NCI-H345 treated with DMSO at 0.1 percent for 48 hours (cell line): ENCODE measurements around the gene FAU.

Source experiments
- DNase-seq: peaks from one replicate; lab custom pipeline; 2025; ENCODE audit not compliant: unreplicated experiment; lab: John Stamatoyannopoulos, UW

FAU gene

DNA sequence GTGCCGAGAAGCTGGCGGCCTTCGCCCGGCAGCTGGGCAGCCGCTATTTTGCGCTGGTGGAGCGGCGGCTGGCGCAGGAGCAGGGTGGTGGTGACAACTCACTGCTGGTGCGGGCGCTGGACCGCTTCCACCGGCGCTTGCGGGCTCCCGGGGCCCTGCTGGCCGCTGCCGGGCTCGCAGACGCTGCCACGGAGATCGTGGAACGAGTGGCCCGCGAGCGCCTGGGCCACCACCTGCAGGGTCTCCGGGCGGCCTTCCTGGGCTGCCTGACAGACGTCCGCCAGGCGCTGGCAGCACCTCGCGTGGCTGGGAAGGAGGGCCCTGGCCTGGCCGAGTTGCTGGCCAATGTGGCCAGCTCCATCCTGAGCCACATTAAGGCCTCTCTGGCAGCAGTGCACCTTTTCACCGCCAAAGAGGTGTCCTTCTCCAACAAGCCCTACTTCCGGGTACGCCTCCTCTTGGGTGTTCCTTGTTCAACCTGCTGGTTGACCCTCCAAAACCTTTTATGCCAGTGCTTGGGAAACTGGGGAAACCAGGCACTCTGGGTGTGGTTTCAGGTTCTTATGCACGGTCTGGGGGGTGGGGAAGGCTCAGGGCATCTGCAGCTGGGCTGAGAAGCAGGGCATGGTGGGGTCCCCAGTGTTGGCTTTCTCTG is 13.3 kb downstream of the FAU start:
- DNase-seq, result no peak

DNA sequence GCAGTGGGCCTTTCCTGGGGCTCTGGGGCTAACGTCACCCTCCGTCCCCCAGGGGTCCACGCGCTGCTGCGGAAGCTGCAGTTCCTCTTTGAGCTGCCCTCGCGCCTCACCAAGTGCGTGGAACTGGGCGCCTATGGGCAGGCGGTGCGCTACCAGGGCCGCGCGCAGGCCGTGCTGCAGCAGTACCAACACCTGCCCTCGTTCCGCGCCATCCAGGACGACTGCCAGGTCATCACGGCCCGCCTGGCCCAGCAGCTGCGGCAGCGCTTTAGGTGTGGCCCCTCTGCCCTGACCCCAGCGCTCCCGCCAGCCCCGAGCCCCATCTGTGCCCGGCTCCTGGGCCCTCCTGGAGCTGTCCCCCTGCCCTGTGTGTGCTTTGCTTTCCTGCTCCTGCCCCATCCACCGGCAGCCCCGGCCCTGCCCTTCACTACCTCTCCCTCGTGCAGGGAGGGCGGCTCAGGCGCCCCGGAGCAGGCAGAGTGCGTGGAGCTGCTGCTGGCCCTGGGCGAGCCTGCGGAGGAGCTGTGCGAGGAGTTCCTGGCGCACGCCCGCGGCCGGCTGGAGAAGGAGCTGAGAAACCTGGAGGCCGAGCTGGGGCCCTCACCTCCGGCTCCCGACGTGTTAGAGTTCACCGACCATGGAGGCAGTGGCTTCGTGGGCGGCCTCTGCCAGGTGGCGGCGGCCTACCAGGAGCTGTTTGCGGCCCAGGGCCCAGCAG is 14.0 kb downstream of the FAU start:
- DNase-seq, result no peak

DNA sequence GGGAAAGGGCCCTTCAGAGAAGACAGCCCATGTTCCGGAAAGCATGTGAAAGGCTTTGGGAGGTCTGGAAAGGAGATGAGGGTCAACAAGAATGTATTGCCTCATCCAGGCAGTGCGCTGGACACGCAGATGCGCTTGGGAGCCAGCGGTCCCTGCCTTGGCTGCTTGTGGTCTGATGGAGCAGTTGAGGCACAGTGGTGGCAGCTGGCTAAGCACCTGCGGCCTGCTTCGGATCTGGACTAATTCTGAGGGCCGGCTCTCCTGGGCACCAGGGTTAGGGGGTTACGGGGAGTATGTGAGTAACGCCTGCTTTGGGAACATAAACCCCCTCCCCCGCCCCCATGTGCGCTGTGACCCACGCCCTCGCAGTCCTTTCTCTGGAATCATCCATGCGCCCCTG is 14.9 kb downstream of the FAU start:
- DNase-seq, result no peak

DNA sequence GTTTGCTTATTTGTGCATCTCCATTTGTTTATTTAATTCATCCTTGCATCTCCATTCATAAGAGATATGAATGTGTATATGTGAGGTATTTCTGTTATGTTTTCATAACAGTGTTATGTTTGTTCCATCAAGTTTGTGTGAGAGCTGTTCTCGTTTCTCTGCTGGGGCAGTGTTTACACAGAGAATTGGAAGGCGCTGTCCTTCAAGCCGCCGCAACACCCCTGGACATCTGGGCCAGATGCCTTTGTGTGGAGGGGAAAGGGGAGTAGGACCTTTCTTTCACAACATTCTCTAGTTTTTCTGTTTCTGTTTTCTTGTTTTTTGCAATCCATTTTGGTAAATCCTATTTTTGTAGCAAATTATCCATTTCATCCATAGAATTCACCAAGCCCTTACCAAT is 17.3 kb downstream of the FAU start:
- DNase-seq, result no peak

DNA sequence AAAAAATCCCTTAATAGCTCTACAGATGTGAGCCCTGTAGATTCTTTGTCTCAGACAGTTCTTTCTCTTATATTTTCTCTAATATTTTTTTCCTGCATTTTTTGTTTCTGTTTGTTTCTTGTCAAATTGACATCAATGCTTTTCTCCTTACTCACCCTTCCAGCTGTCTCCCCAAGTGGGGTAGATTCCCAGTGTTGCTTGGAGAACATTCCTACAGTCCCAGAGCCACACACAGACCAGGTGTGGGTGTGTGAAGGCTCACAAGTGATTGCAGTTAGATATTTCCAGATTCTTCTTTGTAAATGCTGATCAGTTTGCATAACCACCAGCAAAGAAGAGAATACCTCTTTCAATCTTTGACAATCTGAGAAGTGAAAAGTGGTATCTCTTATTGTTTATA is 18.5 kb downstream of the FAU start:
- DNase-seq, result no peak

DNA sequence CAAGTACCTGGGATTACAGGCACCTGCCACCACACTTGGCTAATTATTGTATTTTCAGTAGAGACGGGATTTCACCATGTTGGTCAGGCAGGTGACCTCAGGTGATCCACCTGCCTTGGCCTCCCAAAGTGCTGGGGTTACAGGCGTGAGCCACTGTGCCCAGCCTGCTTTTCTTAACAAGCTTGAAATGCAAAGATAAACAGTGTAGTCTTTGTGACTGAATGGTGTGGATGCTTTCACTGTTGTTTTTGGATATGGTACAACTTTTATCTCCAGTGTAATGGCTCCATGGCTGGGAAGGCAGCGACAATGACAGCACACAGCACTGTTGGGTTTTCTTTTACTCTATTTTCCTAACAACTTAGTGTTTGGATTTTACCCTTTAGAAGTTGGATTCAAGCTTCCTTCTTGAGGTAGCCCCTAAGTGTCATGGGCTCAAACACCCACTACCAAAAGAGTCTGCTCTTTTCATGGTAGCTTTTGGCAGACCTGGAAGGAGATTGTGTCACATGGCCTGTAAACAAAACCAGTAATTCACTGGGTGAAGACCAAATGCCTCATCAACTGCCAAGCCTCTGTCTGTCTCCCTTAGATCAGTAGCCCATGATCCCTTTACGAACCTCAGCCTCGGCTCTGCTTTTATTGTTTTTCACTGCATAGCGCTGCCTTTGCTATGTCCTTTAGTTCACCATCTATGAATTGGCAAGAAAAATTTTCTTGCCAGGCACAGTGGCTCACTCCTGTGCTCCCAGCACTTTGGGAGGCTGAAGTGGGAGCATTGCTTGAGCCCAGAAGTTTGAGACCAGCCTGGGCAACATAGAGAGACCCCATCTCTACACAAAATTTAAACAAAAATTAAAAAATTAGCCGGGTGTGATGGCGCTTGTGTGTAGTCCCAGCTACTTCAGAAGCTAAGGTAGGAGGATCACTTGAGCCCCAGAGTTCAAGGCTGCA is 19.5 kb downstream of the FAU start:
- no peak for DNase-seq

DNA sequence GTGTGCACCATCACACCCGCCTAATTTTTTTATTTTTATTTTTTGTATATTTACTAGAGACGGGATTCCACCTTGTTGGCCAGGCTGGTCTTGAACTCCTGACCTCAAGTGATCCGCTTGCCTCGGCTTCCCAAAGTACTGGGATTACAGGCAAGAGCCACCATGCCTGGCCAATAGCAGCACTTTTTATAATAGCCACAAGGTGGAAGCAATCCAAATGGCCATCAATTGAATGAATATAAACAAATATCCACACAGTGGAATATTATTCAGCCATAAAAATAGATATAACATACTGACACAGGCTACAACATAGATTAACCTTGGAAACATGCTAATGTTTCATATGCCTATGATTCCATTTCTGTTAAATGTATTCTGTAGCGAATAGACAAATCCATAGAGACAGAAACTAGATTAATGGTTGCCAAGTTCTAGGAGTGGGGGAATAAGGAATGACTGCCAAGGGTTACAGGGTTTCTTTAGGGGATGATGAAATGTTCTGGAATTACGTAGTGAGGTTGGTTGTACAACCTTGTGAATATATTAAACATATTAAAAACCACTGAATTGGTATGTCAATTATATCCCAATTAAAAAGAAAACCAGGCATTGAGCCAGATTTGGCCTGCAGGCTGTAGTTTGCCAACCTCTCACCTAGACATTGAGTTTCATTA is 21.1 kb downstream of the FAU start:
- no peak for DNase-seq

DNA sequence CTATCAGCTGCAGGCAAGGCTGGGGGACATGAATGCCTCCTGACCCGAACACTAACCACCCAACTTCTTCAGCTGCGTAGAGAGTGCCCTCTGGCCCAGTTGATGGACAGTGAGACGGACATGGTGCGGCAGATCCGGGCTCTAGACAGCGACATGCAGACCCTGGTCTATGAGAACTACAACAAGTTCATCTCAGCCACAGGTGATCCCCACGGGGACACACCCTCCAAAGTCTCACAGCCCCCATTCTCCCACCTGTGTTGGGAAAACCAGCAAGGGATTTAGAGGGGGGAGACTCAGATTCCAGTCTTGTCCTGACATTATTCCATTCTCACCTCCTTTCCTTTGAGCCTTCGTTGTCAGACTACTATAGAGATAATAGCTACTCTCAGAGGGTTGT is 25.0 kb downstream of the FAU start:
- DNase-seq, result no peak

DNA sequence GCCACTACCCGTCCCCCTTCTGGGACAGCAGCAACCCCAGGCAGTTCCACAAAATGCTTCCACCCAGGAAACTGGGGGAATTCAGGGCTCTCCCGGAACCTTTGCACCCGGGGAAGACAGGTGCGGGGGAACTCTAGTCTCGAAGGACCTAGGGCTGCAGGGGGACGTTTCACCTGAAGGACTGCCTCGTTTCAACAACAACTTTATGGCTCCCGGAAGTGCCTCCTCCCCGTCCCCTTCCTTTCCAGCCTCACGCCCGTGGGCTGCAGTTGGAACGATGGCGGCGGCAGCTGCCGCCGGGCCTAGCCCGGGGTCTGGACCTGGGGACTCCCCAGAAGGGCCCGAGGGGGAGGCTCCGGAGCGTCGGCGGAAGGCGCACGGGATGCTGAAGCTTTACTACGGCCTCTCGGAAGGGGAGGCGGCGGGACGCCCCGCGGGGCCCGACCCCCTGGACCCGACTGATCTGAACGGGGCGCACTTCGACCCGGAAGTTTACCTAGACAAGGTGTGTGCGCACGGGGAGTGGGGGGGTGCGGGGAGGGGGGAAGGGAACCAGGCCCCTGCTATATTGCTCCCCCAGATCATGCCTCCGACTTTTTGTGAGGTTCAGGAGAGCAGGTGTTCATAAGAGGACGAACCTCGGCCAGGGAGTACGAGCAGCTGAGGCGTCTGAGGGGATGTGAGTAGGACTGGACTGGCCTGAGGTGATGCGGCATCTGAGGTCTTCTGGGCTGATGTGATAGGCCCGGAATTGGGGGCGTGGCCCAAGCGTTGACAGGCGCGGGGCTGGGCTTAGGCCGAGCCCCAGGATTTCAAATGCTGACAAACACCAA is 25.7 kb downstream of the FAU start, which contains the start of gene VPS51:
Gene VPS51, plus strand, starts transcription at position 241 of the 833 bp plus-strand sequence. Its CDS starts 37 bp downstream, at position 278.
- DNase-seq, result peak; percentile 66

DNA sequence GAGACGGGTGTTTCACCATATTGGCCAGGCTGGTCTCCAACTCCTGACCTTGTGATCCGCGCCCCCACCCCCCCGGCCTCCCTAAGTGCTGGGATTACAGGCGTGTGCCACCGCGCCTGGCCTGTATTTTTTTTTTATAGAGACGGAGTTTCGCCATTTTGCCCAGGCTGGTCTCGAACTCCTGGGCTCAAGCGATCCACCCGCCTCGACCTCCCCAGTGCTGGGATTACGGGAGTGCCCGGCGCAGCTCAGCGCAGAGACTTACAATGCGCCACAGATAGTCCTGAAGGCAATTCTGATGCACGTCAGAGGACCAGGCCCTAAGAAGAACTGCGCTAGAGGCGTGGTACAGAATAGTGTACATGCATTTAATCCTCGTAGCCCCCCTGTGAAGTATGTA is 26.5 kb downstream of the FAU start:
- DNase-seq, result no peak

DNA sequence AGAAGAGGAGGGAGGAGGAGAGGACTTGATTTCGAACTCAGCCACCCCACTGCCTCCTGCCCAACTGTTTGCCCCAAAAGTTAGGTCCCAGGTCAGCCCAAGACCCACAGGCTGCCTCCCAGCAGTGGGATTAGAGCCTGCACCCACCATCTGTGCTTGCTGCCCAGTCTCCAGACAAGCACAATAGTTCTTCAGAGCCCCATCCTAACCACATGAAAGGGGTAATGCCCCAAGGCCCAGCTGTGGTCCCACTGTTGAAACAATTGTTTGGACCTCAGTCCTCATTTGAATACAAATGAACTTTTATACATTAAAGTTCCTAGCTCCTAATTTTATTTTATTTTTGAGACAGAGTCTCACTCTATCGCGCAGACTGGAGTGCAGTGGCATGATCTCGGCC is 31.3 kb downstream of the FAU start:
- DNase-seq, result no peak

DNA sequence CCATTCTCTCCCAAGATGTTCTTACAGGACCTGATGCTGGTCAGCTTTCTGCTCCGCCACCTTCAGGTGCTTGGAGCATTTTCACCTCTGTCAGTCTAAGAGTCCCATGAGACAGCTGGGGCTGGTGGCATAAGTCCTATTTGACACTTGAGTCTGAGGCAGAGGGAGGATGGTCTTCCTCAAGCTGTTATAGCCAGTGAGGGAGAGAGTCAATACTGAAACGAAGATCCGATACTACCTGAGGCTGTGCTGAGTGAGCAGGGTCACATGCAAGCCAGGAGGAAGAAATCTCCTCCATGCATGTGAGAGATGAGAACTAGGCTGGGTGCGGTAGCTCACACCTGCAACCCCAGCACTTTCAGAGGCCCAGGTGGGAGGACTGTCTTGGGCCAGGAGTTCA is 32.3 kb downstream of the FAU start:
- no peak for DNase-seq

DNA sequence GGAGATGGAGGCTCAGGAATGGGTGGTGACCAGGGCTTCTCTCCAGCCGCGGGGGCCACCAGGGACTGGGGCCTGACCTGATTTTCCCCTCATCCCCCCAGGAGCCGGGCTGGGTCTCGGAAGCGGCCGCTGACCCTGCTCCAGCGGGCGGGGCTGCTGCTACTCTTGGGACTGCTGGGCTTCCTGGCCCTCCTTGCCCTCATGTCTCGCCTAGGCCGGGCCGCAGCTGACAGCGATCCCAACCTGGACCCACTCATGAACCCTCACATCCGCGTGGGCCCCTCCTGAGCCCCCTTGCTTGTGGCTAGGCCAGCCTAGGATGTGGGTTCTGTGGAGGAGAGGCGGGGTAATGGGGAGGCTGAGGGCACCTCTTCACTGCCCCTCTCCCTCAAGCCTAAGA is 34.1 kb downstream of the FAU start:
- DNase-seq, result no peak

DNA sequence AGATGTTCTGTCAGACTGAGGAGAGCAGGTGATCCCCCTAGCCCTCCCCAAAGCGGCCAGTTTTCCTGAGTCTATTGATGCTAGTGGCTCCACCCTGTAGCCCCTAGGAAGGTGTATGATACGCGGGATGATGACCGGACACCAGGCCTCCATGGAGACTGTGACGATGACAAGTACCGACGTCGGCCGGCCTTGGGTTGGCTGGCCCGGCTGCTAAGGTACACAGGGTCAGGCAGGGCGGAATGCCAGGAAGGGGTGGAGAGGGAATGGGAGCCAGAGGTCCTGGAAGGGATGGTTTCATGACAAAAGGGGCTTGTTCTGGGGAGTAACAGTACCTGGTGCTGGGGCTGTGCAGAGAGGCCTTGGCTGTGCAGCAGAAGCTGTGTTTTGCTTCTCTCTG is 34.7 kb downstream of the FAU start:
- no peak for DNase-seq

DNA sequence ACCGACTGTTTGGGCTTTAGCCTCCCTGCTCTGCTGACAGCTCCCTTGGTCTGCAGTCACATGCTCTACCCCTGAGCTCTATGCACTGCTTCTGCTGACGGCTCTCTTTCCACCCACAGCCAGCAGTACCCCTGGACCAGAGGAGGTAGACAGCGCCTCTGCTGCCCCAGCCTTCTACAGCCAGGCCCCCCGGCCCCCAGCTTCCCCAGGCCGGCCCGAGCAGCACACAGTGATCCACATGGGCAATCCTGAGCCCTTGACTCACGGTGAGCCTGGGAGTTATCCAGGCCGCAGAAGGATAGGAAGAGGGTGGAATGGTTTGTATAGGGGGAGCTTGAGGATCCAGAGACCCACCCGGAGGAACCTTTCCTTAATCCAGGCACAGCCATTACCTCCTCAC is 35.1 kb downstream of the FAU start:
- no peak for DNase-seq

DNA sequence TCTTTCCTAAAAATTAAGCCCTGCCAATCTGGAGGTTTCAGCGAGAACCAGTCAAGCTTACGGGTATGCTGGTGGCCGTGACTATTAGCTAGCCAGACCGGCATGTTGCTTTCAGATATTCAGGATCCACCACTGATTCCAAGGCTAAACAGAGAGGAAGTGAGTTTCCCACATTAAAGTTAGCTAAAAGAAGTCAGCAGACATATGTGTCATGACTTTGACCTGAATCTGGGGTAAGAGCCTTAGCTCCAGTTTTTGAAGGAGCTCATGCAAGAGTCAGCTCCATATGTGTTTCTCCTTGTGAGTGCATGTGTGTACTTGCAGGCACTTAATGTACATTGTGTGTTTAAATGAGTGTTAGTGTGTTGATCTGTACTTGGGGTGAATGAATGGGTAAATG is 36.5 kb downstream of the FAU start:
- no peak for DNase-seq

DNA sequence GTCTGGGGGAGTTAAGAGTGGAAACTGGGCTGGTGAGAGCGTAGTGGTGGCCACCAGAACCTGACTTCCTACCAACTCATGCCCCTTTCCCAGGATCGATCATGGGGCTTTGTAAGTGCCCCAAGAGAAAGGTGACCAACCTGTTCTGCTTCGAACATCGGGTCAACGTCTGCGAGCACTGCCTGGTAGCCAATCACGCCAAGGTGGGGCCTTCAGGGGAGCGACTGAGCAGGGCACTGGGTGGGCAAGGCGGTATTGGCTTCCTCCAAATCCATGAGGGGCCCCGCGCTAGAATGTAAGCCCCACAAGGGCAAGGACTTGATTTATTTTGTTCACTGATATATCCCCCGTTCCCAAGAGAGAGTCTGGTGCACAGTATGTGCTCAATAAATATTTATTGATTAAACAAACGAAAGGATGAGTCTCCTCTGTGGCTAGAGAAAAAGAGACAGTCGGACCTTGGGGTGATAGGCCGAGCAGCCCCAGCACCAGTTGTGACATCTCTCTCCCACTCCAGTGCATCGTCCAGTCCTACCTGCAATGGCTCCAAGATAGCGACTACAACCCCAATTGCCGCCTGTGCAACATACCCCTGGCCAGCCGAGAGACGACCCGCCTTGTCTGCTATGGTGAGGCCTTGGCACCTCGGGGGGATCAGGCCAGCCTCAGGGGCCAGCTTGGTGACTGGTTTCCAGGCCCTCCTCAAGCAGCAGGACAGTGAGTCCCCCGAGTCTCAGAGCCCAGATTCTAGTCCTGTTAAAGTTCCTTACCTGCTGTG is 37.1 kb downstream of the FAU start:
- DNase-seq, result no peak

DNA sequence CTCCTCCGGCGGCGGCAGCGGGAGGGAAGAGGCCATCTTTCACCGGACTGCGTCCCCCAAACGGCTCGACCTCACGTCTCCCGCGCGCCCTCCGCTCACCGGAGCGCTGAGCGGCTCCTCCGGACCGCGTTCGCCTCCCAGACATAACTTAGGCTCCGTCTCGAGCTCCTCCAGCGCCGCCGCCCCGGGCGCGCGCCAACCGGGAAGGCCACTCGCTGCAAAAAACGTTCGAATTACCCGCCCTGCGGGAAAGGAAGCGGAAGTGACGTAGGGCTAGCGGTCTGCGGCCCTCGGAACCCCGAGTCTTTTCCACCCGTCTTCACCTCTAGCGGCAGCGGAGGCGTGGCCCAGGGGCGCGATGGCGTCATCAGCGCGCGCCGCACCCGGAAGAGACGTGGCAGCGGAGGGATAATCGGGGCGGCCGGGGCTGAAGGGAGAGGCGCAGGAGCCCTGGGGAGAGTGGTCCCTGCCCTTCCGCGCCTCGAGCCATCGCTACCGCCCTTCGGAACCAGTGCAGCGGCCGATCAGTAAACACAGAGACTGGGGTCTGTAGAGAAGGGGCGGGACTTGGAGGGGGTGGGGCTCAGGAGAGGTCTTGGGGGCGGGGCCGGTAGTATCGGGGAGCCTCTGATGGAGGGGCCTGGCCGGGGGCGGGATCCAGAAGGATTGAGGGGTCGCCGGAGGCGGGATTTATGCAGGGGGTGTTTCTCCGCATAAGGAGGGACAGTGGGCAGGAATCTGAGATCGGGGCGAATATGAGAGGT is 37.9 kb downstream of the FAU start, which contains the start of the genes CDCA5 and ZFPL1:
Gene CDCA5, minus strand, starts transcription at position 207 of the 764 bp plus-strand sequence. Its CDS starts 62 bp downstream, at position 145.
Gene ZFPL1, plus strand, starts transcription at position 389 of the 764 bp plus-strand sequence. CDS start 477 bp downstream, outside the sequence.
- peak; percentile 87 for DNase-seq
